Panc1 (cell line): Measurements from ENCODE around the gene ASCC3. TPM values are rescaled to one million over a fixed set of nuclear protein-coding genes. Genes with fewer than 3 reads are reported as not detected.

ENCODE experiments used
- ATAC-seq: fragments of 200-7000 bp; cut with Tn5 transposase; 2 replicates; pipeline ENCODE4 v1.9.1; 2020; ENCODE audit warnings: mild to moderate bottlenecking, moderate library complexity
- BruUV-seq: library from RNA; stranded (reverse); fragments of 400-500 nt; replicated peaks from 2 replicates; lab custom pipeline; 2021; lab: Mats Ljungman, UMichigan
- CTCF ChIA-PET: fragments of 300-600 bp; sonication (Branson Sonifier 250); formaldehyde crosslinking; loops from one replicate; lab custom pipeline; 2022; ENCODE audit warnings: antibody characterized with exemption; lab: Charles Lee
- POLR2A ChIA-PET: fragments of 300-600 bp; sonication (Branson Sonifier 250); formaldehyde crosslinking; loops from one replicate; lab custom pipeline; 2022; ENCODE audit warnings: antibody characterized with exemption; lab: Charles Lee
- DNase-seq: peaks from one replicate; pipeline ENCODE4 v3.0.0-alpha.2; 2010; ENCODE audit warnings: low read depth, low spot score
- H3K27ac ChIP-seq: 2 replicates; pipeline ENCODE4 v1.5.1; 2011; ENCODE audit warnings: mild to moderate bottlenecking, low read length, inconsistent platforms
- H3K27me3 ChIP-seq: fragments of 200-500 bp; sonication (Bioruptor generic); 2 replicates; pipeline ENCODE4 v1.6.0; 2014; ENCODE audit warnings: low read length, inconsistent platforms; ENCODE audit not compliant: control insufficient read depth, insufficient read depth
- H3K36me3 ChIP-seq: fragments of 200-500 bp; sonication (Bioruptor generic); 2 replicates; pipeline ENCODE4 v1.5.1; 2014; ENCODE audit warnings: inconsistent platforms, mild to moderate bottlenecking, low read length, moderate library complexity; ENCODE audit not compliant: control insufficient read depth, insufficient read depth
- H3K4me1 ChIP-seq: 2 replicates; pipeline ENCODE4 v1.5.1; 2011; ENCODE audit warnings: inconsistent platforms, mild to moderate bottlenecking, low read length, moderate library complexity; ENCODE audit not compliant: control insufficient read depth, insufficient read depth
- H3K4me3 ChIP-seq, 2 experiments: 2 replicates each; pipeline ENCODE4 v1.5.1; 2011 to 2012; ENCODE audit warnings: low read depth in 2 of 2, low read length in 2 of 2, mild to moderate bottlenecking in 2 of 2, inconsistent platforms in 1 of 2, moderate library complexity in 1 of 2
- H3K9me3 ChIP-seq: fragments of 200-500 bp; sonication (Bioruptor generic); 2 replicates; pipeline ENCODE4 v1.5.1; 2014; ENCODE audit warnings: low read depth, mild to moderate bottlenecking, inconsistent platforms, low read length, moderate library complexity; ENCODE audit not compliant: control insufficient read depth, insufficient read depth
- CTCF ChIP-seq: fragments of 450-650 bp; IDR thresholded peaks from 2 replicates; pipeline ENCODE4 v1.5.1; 2017; ENCODE audit warnings: mild to moderate bottlenecking
- POLR2AphosphoS5 ChIP-seq: IDR thresholded peaks from 2 replicates; pipeline ENCODE4 v1.6.1; 2012; ENCODE audit warnings: mild to moderate bottlenecking, low read depth, low read length, moderate library complexity
- REST ChIP-seq, 2 experiments: IDR thresholded peaks; 2 replicates each; pipeline ENCODE4 v1.6.1; 2011 to 2012; ENCODE audit warnings: low read depth in 2 of 2, control low read depth in 1 of 2, low read length in 1 of 2, mild to moderate bottlenecking in 1 of 2, moderate library complexity in 1 of 2; ENCODE audit not compliant: insufficient read depth in 1 of 2
- SIN3A ChIP-seq: IDR thresholded peaks from 2 replicates; pipeline ENCODE4 v1.6.1; 2012; ENCODE audit warnings: low read depth, mild to moderate bottlenecking, low read length, moderate library complexity, borderline replicate concordance; ENCODE audit not compliant: insufficient read depth
- TCF7L2 ChIP-seq: IDR thresholded peaks from 2 replicates; pipeline ENCODE4 v1.6.1; 2011; ENCODE audit warnings: mild to moderate bottlenecking, low read depth, low read length, inconsistent platforms
- in situ Hi-C: cut with HindIII; loops from 2 replicates; pipeline ENCODE4 v1.10.0; 2016; ENCODE audit warnings: low sequenced_read_pairs, low pct_unique_long_range_greater_than_20kb
- intact Hi-C: fragments of 100-400 bp; cut with micrococcal nuclease; formaldehyde crosslinking; loops from one replicate; pipeline ENCODE4 v1.10.0; 2022; ENCODE audit not compliant: unreplicated experiment
- total RNA-seq: library from RNA; stranded (reverse); gene quantifications from one replicate; pipeline ENCODE4 v1.2.1, GENCODE V29; 2021; ENCODE audit not compliant: unreplicated experiment

Gene ASCC3
- total RNA-seq, 1 experiment from 2014 or later: 46.9 TPM

GRCh38 chr6:100663219-100663863, 217.8 kb downstream of the ASCC3 start:
- in situ Hi-C loops (no loop called here), intact Hi-C loops (no loop called here)
- ATAC-seq (peak; percentile 72; the same call in 1 of the 2 replicates), DNase-seq (no peak)
- POLR2A ChIA-PET: no interaction called here
- peaks cover 7% of the 10 kb centered on the region; the same call in 1 of the 2 replicates for H3K4me1 ChIP-seq
- CTCF ChIA-PET: no interaction called here
- H3K27ac ChIP-seq: no peak overlapping the region; the same call in 1 of the 2 replicates
- no peak for TF ChIP-seq REST (IDR thresholded peaks at IDR 0.05; ENCODE audit: insufficient read depth in 1 of 2, low read depth in 2 of 2, low read length in 1 of 2)
- no peak for TF ChIP-seq TCF7L2
- no peak for TF ChIP-seq POLR2AphosphoS5
- TF ChIP-seq SIN3A: no peak
- TF ChIP-seq CTCF: no peak
- H3K9me3 ChIP-seq: no peaks in the 10 kb centered on the region
- no peaks in the 10 kb centered on the region for H3K27me3 ChIP-seq
- H3K4me3 ChIP-seq: no peak overlapping the region
- peaks cover 2% of the 10 kb centered on the region; the same call in 1 of the 2 replicates for H3K36me3 ChIP-seq
- BruUV-seq: no TSS peak

- TF ChIP-seq SIN3A (no peak), CTCF (no peak)
- Histone ChIP-seq H3K27me3 (no peaks in the 10 kb centered on the region), H3K4me3 (no peak overlapping the region), H3K27ac (no peak overlapping the region), H3K36me3 (peaks cover 2% of the 10 kb centered on the region; the same call in 1 of the 2 replicates), H3K4me1 (peaks cover 7% of the 10 kb centered on the region; the same call in 1 of the 2 replicates), H3K9me3 (no peaks in the 10 kb centered on the region)
- POLR2A ChIA-PET: interaction anchor here (0.6 kb wide), 1 partner anchor 32 kb away, joined by 4 read pairs; no protein-coding TSS in a partner anchor
- CTCF ChIA-PET: interaction anchor here (0.5 kb wide), 1 partner anchor 555 kb away, joined by 5 read pairs; no protein-coding TSS in a partner anchor
- no TSS peak for BruUV-seq
- ATAC-seq: no peak
- in situ Hi-C loops: no loop called here
- DNase-seq: no peak
- intact Hi-C loops: no loop called here
Measured at GRCh38 chr6:100662264-100662663, 218.9 kb downstream of the ASCC3 start.
